HG03095 (cell line): ENCODE measurements around the gene CHST12.

ENCODE experiments used
- ATAC-seq: cut with Tn5 transposase; IDR thresholded peaks from one replicate; pipeline ENCODE4 v1.9.1; 2021; ENCODE audit warnings: moderate library complexity; ENCODE audit not compliant: unreplicated experiment

Gene CHST12

DNA sequence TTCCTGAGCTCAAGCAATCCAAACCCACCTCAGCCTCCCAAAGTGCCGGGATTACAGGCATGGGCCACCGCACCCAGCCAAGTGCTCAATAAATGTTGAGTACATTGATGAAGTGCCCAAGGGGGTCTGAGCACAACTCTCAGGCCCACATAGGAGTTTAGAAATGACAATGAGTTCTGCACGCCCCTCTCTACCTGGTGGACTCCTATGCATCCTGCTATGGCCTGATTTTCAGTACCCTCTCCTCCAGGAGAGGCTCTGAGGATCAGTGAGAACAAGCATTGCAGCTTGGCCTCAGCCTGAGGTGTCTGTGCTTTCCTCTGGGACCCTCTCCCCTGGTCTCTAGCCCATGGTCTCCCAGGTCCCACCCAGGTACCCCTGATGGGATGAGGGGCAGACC, 93.7 kb downstream of the CHST12 start:
- ATAC-seq: no peak

DNA sequence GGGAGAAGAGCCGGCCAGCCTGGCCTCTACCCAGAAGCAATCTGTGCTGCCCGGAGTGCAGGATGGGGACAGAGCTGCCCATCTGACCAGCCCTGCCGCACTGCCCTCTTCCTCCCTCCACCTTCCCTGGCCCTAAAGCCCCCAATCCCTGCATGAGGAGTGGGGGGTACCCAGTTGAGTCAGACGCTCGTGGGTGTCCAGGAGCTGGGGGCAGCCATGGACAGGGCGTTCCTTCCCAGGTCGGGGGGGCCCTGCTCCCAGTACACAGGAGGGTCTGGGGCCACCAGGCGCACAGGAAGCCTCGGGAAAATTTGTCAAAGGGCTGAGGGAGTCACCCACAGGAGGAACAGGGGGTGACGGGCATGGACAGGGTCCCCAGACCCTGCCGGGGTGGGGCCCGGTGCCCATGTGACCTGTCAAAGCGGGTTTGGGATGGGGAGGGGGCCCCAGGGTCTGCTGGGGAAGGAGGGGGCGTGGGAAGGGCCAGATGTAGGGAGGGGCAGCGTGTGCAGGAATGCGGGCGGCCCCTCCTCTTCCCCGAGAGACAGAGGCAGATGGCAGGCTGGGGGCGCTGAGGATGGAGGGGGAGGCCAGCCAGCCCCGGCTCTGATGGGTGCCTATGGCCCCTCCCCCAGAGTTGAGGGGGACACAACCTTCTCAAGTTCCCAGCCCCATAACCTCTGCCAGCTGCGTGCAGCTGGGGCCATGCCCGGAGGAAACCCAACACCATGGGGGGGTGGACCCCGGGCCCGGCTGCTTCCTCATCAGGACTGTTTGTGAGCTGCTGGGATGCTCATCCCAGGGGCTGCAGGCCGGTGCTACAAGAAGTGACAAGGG, 94.3 kb downstream of the CHST12 start:
- ATAC-seq: no peak
